A549 treated with GW870086 at 1 μM for 4 hours (cell line): ENCODE measurements around the gene HOXC11. TPM values are rescaled to one million over a fixed set of nuclear protein-coding genes. Genes with fewer than 3 reads are reported as not detected.

Experiments used
- total RNA-seq: library from RNA; stranded (reverse); fragments of 200-300 nt; extraction: Qiagen RNA extraction; gene quantifications from 5 replicates; pipeline ENCODE4 v1.2.3, GENCODE V29; 2022; ENCODE audit warnings: low read depth

HOXC11 gene
- 0.52 to 0.74 TPM (median 0.58 TPM) in 5 replicates for total RNA-seq

GRCh38 chr12:53972722-53973235 is at the start of gene HOXC11:
Gene HOXC11, plus strand, starts transcription at chr12:53973126. Its CDS starts 116 bp downstream, at chr12:53973242.

GRCh38 chr12:53938326-53939140 is 34.4 kb upstream of the HOXC11 start, which contains the start of gene HOXC13:
Gene HOXC13, plus strand, starts transcription at chr12:53938831. Its CDS starts 76 bp downstream, at chr12:53938907.

GRCh38 chr12:53954694-53955035 is 18.3 kb upstream of the HOXC11 start, which contains the start of gene HOXC12:
Gene HOXC12, plus strand, starts transcription at chr12:53954903. Its CDS starts 27 bp downstream, at chr12:53954930.

GRCh38 chr12:53974084-53975063 is 1.4 kb downstream of the HOXC11 start, which contains the start of gene HOTAIR:
Gene HOTAIR, minus strand, starts transcription at chr12:53974954.

GRCh38 chr12:53984901-53985691 is 12.2 kb downstream of the HOXC11 start, which contains the start of gene HOXC10:
Gene HOXC10, plus strand, starts transcription at chr12:53985146. Its CDS starts 114 bp downstream, at chr12:53985260.

GRCh38 chr12:54000116-54001114 is 27.5 kb downstream of the HOXC11 start, which contains the start of gene HOXC9:
Gene HOXC9, plus strand, starts transcription at chr12:54000161. Its CDS starts 28 bp downstream, at chr12:54000189.

Other genes with a start within 250 kb of the HOXC11 start
- 15.7 to 19.7 TPM (median 18.8 TPM) in 5 replicates for gene CALCOCO1, start 245.7 kb upstream of the HOXC11 start, total RNA-seq
- gene CISTR, start 221.1 kb upstream of the HOXC11 start, total RNA-seq = not detected in 5 replicates
- gene HOXC13, start 34.3 kb upstream of the HOXC11 start, total RNA-seq = 14.2 to 23.5 TPM (median 16.9 TPM) in 5 replicates
- not detected in 5 replicates for gene HOXC12, start 18.2 kb upstream of the HOXC11 start, total RNA-seq
- 0.10 to 0.40 TPM (median 0.23 TPM) in 5 replicates for gene HOTAIR, start 1.8 kb downstream of the HOXC11 start, total RNA-seq
- gene HOXC10, start 12.0 kb downstream of the HOXC11 start, total RNA-seq = 2.1 to 4.3 TPM (median 2.5 TPM) in 5 replicates
- 9.4 to 15.9 TPM (median 11.8 TPM) in 5 replicates for gene HOXC9, start 27.0 kb downstream of the HOXC11 start, total RNA-seq
- 4.4 to 5.3 TPM (median 4.5 TPM) in 5 replicates for gene HOXC8, start 35.9 kb downstream of the HOXC11 start, total RNA-seq
- gene HOXC6, start 55.3 kb downstream of the HOXC11 start, total RNA-seq = 3.7 to 4.8 TPM (median 4.4 TPM) in 5 replicates
- 0.38 to 1.3 TPM (median 0.61 TPM) in 5 replicates for gene HOXC5, start 59.9 kb downstream of the HOXC11 start, total RNA-seq
- gene HOXC4, start 80.7 kb downstream of the HOXC11 start, total RNA-seq = 1.9 to 3.5 TPM (median 3.5 TPM) in 5 replicates
- gene SMUG1, start 215.9 kb downstream of the HOXC11 start, total RNA-seq = 25.0 to 34.6 TPM (median 30.1 TPM) in 5 replicates